MM.1S (cell line): Measurements from ENCODE around the gene RGL2.

Experiments
- DNase-seq: peaks from one replicate; pipeline ENCODE4 v3.0.0-alpha.2; 2015
- H2AFZ ChIP-seq: fragments of 300-600 bp; sonication (generic); 2 replicates; pipeline ENCODE4 v1.6.0; 2016; ENCODE audit warnings: antibody characterized with exemption, low read length
- H3F3A ChIP-seq: fragments of 300-600 bp; sonication (generic); 2 replicates; pipeline ENCODE4 v1.6.1; 2016; ENCODE audit warnings: mild to moderate bottlenecking, antibody characterized with exemption, low read length, moderate library complexity, mixed read lengths; ENCODE audit not compliant: insufficient read depth
- H3K27ac ChIP-seq: fragments of 300-600 bp; sonication (generic); 2 replicates; pipeline ENCODE4 v1.5.1; 2016; ENCODE audit warnings: mild to moderate bottlenecking, low read length
- H3K27me3 ChIP-seq: fragments of 300-600 bp; sonication (generic); replicated peaks from 2 replicates; pipeline ENCODE4 v1.6.0; 2016; ENCODE audit warnings: low read length; ENCODE audit not compliant: insufficient read depth
- H3K36me3 ChIP-seq: fragments of 300-600 bp; sonication (generic); replicated peaks from 2 replicates; pipeline ENCODE4 v1.6.1; 2016; ENCODE audit warnings: mild to moderate bottlenecking, low read length, mixed read lengths; ENCODE audit not compliant: insufficient read depth
- H3K4me1 ChIP-seq: fragments of 300-600 bp; sonication (generic); 2 replicates; pipeline ENCODE4 v1.6.1; 2016; ENCODE audit warnings: low read length, mixed read lengths
- H3K4me2 ChIP-seq: fragments of 300-600 bp; sonication (generic); 2 replicates; pipeline ENCODE4 v1.6.0; 2016; ENCODE audit warnings: low read depth, low read length
- H3K4me3 ChIP-seq: fragments of 300-600 bp; sonication (generic); 2 replicates; pipeline ENCODE4 v1.5.1; 2016; ENCODE audit warnings: low read length, mixed read lengths
- H3K79me2 ChIP-seq: fragments of 300-600 bp; sonication (generic); 2 replicates; pipeline ENCODE4 v1.6.1; 2016; ENCODE audit warnings: mixed run types, low read length, mixed read lengths
- H3K9ac ChIP-seq: fragments of 300-600 bp; sonication (generic); 2 replicates; pipeline ENCODE4 v1.6.1; 2016; ENCODE audit warnings: low read length, mixed read lengths
- H3K9me2 ChIP-seq: fragments of 300-600 bp; sonication (generic); replicated peaks from 2 replicates; pipeline ENCODE4 v1.6.1; 2016; ENCODE audit warnings: mild to moderate bottlenecking, low read length, mixed read lengths; ENCODE audit not compliant: insufficient read depth
- H3K9me3 ChIP-seq: fragments of 300-600 bp; sonication (generic); replicated peaks from 2 replicates; pipeline ENCODE4 v1.6.1; 2016; ENCODE audit warnings: mild to moderate bottlenecking, low read length, mixed read lengths; ENCODE audit not compliant: insufficient read depth
- H4K20me1 ChIP-seq: fragments of 300-600 bp; sonication (generic); 2 replicates; pipeline ENCODE4 v1.6.1; 2016; ENCODE audit warnings: mild to moderate bottlenecking, low read length, moderate library complexity, mixed read lengths; ENCODE audit not compliant: insufficient read depth
- CTCF ChIP-seq: fragments of 300-600 bp; sonication (generic); IDR thresholded peaks from 2 replicates; pipeline ENCODE4 v1.5.1; 2016; ENCODE audit warnings: antibody characterized with exemption, low read length, mixed read lengths
- EZH2 ChIP-seq: fragments of 300-600 bp; sonication (generic); optimal IDR thresholded peaks from 2 replicates; pipeline ENCODE3; 2017; ENCODE audit warnings: low read depth, mild to moderate bottlenecking, antibody characterized with exemption, low read length, mixed read lengths
- EZH2phosphoT487 ChIP-seq: fragments of 300-600 bp; sonication (generic); IDR thresholded peaks from 2 replicates; pipeline ENCODE4 v1.6.1; 2018; ENCODE audit warnings: antibody characterized with exemption, low read length

RGL2 gene

DNA sequence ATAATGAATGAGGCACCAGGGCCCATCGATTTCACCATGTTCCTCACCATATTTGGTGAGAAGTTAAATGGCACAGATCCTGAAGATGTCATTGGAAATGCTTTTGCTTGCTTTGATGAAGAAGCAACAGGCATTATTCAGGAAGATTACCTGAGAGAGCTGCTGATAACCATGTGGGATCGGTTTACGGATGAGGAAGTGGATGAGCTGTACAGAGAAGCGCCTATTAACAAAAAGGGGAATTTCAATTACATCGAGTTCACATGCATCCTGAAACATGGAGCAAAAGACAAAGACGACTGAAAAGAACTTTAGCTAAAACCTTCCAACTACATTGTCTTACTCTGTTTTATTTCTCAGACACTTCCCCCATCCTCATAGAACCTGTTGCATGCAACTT lies 40.5 kb upstream of the RGL2 start:
- Histone ChIP-seq H3K36me3 (no peaks in the 10 kb centered on the region), H3K27me3 (no peaks in the 10 kb centered on the region), H3K4me1 (peaks cover 11% of the 10 kb centered on the region), H3K79me2 (no peaks in the 10 kb centered on the region), H3K9me3 (no peaks in the 10 kb centered on the region), H2AFZ (no peak overlapping the region), H3F3A (peaks cover 9% of the 10 kb centered on the region), H4K20me1 (no peaks in the 10 kb centered on the region), H3K27ac (no peak overlapping the region), H3K4me2 (no peak overlapping the region), H3K4me3 (no peak overlapping the region), H3K9ac (no peak overlapping the region), H3K9me2 (no peaks in the 10 kb centered on the region)
- no peak for TF ChIP-seq CTCF
- TF ChIP-seq EZH2phosphoT487: no peak
- no peak for TF ChIP-seq EZH2
- DNase-seq: no peak

- H3K4me3 ChIP-seq: no peak overlapping the region
- H3K4me1 ChIP-seq: no peaks in the 10 kb centered on the region
- H2AFZ ChIP-seq: no peak overlapping the region
- H3K9ac ChIP-seq: no peak overlapping the region
- H3K4me2 ChIP-seq: no peak overlapping the region
- no peaks in the 10 kb centered on the region for H3K79me2 ChIP-seq
- no peak for DNase-seq
- H3K36me3 ChIP-seq: no peaks in the 10 kb centered on the region
- H3K27me3 ChIP-seq: no peaks in the 10 kb centered on the region
- H4K20me1 ChIP-seq: no peaks in the 10 kb centered on the region
- H3K27ac ChIP-seq: no peak overlapping the region
- H3F3A ChIP-seq: no peaks in the 10 kb centered on the region
- TF ChIP-seq EZH2 (no peak), CTCF (no peak), EZH2phosphoT487 (no peak)
- no peaks in the 10 kb centered on the region for H3K9me3 ChIP-seq
- H3K9me2 ChIP-seq: no peaks in the 10 kb centered on the region
Observed at GRCh38 chr6:33336495-33336894, 37.8 kb upstream of the RGL2 start.

- Histone ChIP-seq H3K79me2 (no peaks in the 10 kb centered on the region), H4K20me1 (no peaks in the 10 kb centered on the region), H3K9ac (no peak overlapping the region), H3K36me3 (no peaks in the 10 kb centered on the region), H3K27me3 (no peaks in the 10 kb centered on the region), H2AFZ (no peak overlapping the region), H3K9me3 (no peaks in the 10 kb centered on the region), H3F3A (no peaks in the 10 kb centered on the region), H3K27ac (no peak overlapping the region), H3K4me1 (no peaks in the 10 kb centered on the region), H3K4me2 (no peak overlapping the region), H3K4me3 (no peak overlapping the region), H3K9me2 (no peaks in the 10 kb centered on the region)
- TF ChIP-seq CTCF (no peak), EZH2 (no peak), EZH2phosphoT487 (no peak)
- DNase-seq: no peak
Observed at GRCh38 chr6:33335916-33336315, 37.2 kb upstream of the RGL2 start.
